K562 (cell line): ENCODE results near the gene HSPA1B. TPM values are rescaled to one million over a fixed set of nuclear protein-coding genes. Genes with fewer than 3 reads are reported as not detected.
A peak's percentile ranks its signal among the peaks of the same experiment; 100 is the strongest.

Experiments
- ATF3 ChIP-seq, 2 experiments: fragments of 450-650 bp in 1 of 2; sonication (generic) in 1 of 2; formaldehyde crosslinking in 1 of 2; IDR thresholded peaks in 1 of 2; conservative IDR thresholded peaks in 1 of 2; 2 replicates each; pipeline versions ENCODE4 v1.6.1 to v1.8.1; 2016 to 2023; ENCODE audit warnings: mild to moderate bottlenecking in 2 of 2, moderate library complexity in 2 of 2, inconsistent platforms in 1 of 2, missing genetic modification reagents in 1 of 2
- BRD9 ChIP-seq: fragments of 450-650 bp; IDR thresholded peaks from 2 replicates; pipeline ENCODE4 v1.6.1; 2018; ENCODE audit warnings: low read depth; ENCODE audit not compliant: partially characterized antibody
- CBX2 ChIP-seq: fragments of 200-600 bp; sonication (generic); IDR thresholded peaks from one replicate; pipeline ENCODE4 v1.6.1; 2012; ENCODE audit warnings: mild to moderate bottlenecking, low read length, inconsistent platforms; ENCODE audit not compliant: insufficient read depth, poor library complexity, severe bottlenecking
- CREM ChIP-seq: IDR thresholded peaks from 2 replicates; pipeline ENCODE4 v1.6.1; 2014; ENCODE audit warnings: antibody characterized with exemption, low read depth
- E2F4 ChIP-seq: sonication (generic); formaldehyde crosslinking; IDR thresholded peaks from 2 replicates; pipeline ENCODE4 v1.8.0; 2022; ENCODE audit warnings: mild to moderate bottlenecking, low read depth, missing genetic modification reagents
- HIVEP1 ChIP-seq: fragments of 250-450 bp; sonication (Bioruptor Pico); IDR thresholded peaks from 2 replicates; pipeline ENCODE4 v1.4.0; 2020; ENCODE audit warnings: mild to moderate bottlenecking
- MYC ChIP-seq, 2 experiments: fragments of 250-450 bp in 1 of 2; sonication (Bioruptor Pico) in 1 of 2; IDR thresholded peaks; 2 replicates each; pipeline versions ENCODE4 v1.5.1 to v1.6.1; 2012 to 2021; ENCODE audit warnings: low read depth in 2 of 2, borderline replicate concordance in 1 of 2, improper control_type of control experiment in 1 of 2, low read length in 1 of 2, mild to moderate bottlenecking in 1 of 2, moderate library complexity in 1 of 2
- ZBTB17 ChIP-seq: fragments of 450-650 bp; formaldehyde crosslinking; IDR thresholded peaks from 2 replicates; pipeline ENCODE4 v1.4.0; 2020; ENCODE audit warnings: mild to moderate bottlenecking
- ZFP91 ChIP-seq: sonication (generic); formaldehyde crosslinking; IDR thresholded peaks from 2 replicates; pipeline ENCODE4 v1.8.0; 2022; ENCODE audit warnings: mild to moderate bottlenecking, missing genetic modification reagents
- ZNF133 ChIP-seq: fragments of 250-450 bp; sonication (Bioruptor Pico); IDR thresholded peaks from 2 replicates; pipeline ENCODE4 v1.4.0; 2020; ENCODE audit warnings: mild to moderate bottlenecking
- ZNF407 ChIP-seq: fragments of 450-650 bp; IDR thresholded peaks from 2 replicates; pipeline ENCODE4 v1.6.1; 2016; ENCODE audit warnings: low read depth
- polyA plus RNA-seq, 8 experiments: library from polyadenylated mRNA; depleted of rRNA in 4 of 8; stranded (reverse) in 5 of 8; unstranded in 3 of 8; fragments of >200 nt; fragmentation: Nextera tagmentation in 2 of 8; fragmentation: Illumina TruSeq in 1 of 8; extraction: Ambion mirVana in 2 of 8; extraction: Trizol in 1 of 8; gene quantifications; 2 replicates each; pipeline versions ENCODE4 v1.2.1 to v1.2.3, GENCODE V29; 2011 to 2014; ENCODE audit warnings: inconsistent platforms in 1 of 8, missing spikeins in 1 of 8
- total RNA-seq, 7 experiments: library from RNA; depleted of rRNA in 6 of 7; stranded (reverse); fragments of >200 nt in 6 of 7; fragmentation: Illumina TruSeq in 2 of 7; extraction: Trizol in 2 of 7; gene quantifications; 2 replicates each; pipeline versions ENCODE4 v1.2.1 to v1.2.3, GENCODE V29; 2011 to 2021; ENCODE audit warnings: low replicate concordance in 1 of 7

Gene HSPA1B
- total and polyA plus RNA-seq, 9 of the 15 experiments (the other 6 are each of a cell fraction or from before 2014, with no cell fraction given), result 0.27 to 227 (median 51.2) TPM

- TF ChIP-seq ZNF407, result no peak
- no peak for TF ChIP-seq CBX2
- TF ChIP-seq BRD9, result no peak
- TF ChIP-seq ATF3 (IDR thresholded peaks at IDR 0.05), result no peak
- peak; percentile 93 for TF ChIP-seq ATF3 (CRISPR knock-in tag; conservative IDR thresholded peaks at IDR 0.05)
- TF ChIP-seq ZFP91, result no peak
- peak; percentile 90; the same call in 1 of the 2 replicates for TF ChIP-seq ZNF133
- TF ChIP-seq HIVEP1 (CRISPR knock-in tag), result peak; percentile 81
- TF ChIP-seq MYC (IDR thresholded peaks at IDR 0.05; ENCODE audit: low read depth, low read length), result peak; percentile 77
- peak; percentile 90; the same call in 1 of the 2 replicates for TF ChIP-seq MYC (CRISPR knock-in tag; IDR thresholded peaks at IDR 0.05; ENCODE audit: borderline replicate concordance, low read depth)
- peak; percentile 80; the same call in 1 of the 2 replicates for TF ChIP-seq E2F4
- TF ChIP-seq CREM, result peak; percentile 74
- peak; percentile 92 for TF ChIP-seq ZBTB17 (CRISPR knock-in tag)
Observed at GRCh38 chr6:31827286-31828079, at the start of gene HSPA1B (continued).
